WTC11 (cell line): ENCODE results near the gene FHIP1A. TPM values are rescaled to one million over a fixed set of nuclear protein-coding genes. Genes with fewer than 3 reads are reported as not detected.
"Not testable (repeated sequence)": the region's sequence is repeated elsewhere in the genome, so short reads cannot be mapped to it uniquely, and the experiment has no call there.

Experiments
- ATAC-seq: fragments of 200-7000 bp; cut with Tn5 transposase; 2 replicates; pipeline ENCODE4 v1.10.0; 2021; ENCODE audit warnings: mild to moderate bottlenecking, moderate library complexity
- CTCF ChIA-PET: fragments of 300-600 bp; sonication (Branson Sonifier 250); formaldehyde crosslinking; loops from one replicate; lab custom pipeline; 2021; ENCODE audit warnings: antibody characterized with exemption; lab: Charles Lee
- POLR2A ChIA-PET: fragments of 350-600 bp; sonication (Branson Sonifier 250); formaldehyde crosslinking; loops from one replicate; lab custom pipeline; 2021; ENCODE audit warnings: antibody characterized with exemption; lab: Charles Lee
- DNase-seq: peaks from one replicate; pipeline ENCODE4 v3.0.0; 2021; ENCODE audit warnings: low spot score
- H3K27ac Mint-ChIP-seq: 2 replicates; pipeline ENCODE4 v1.8.0; 2021; ENCODE audit warnings: mixed read lengths
- H3K27me3 Mint-ChIP-seq: 2 replicates; pipeline ENCODE4 v1.8.0; 2021; ENCODE audit warnings: low read depth, mild to moderate bottlenecking, moderate library complexity, mixed read lengths
- H3K36me3 Mint-ChIP-seq: 2 replicates; pipeline ENCODE4 v1.8.0; 2021; ENCODE audit warnings: mixed read lengths
- H3K4me1 Mint-ChIP-seq: 2 replicates; pipeline ENCODE4 v1.8.0; 2022; ENCODE audit warnings: mixed read lengths
- H3K4me3 Mint-ChIP-seq: 2 replicates; pipeline ENCODE4 v1.8.0; 2021; ENCODE audit warnings: mild to moderate bottlenecking, moderate library complexity, mixed read lengths
- H3K9me3 Mint-ChIP-seq: 2 replicates; pipeline ENCODE4 v1.8.0; 2021; ENCODE audit warnings: mixed read lengths
- ATF1 ChIP-seq: sonication (generic); formaldehyde crosslinking; IDR thresholded peaks from 2 replicates; pipeline ENCODE4 v1.8.1; 2023; ENCODE audit warnings: mild to moderate bottlenecking, moderate library complexity, missing genetic modification reagents
- ATF2 ChIP-seq: sonication (generic); formaldehyde crosslinking; IDR thresholded peaks from 2 replicates; pipeline ENCODE4 v1.8.1; 2022; ENCODE audit warnings: low read depth, missing genetic modification reagents, borderline replicate concordance
- GRHL2 ChIP-seq: fragments of 250-450 bp; sonication (Bioruptor Pico); IDR thresholded peaks from 2 replicates; pipeline ENCODE4 v1.8.0; 2022; ENCODE audit warnings: mild to moderate bottlenecking, moderate library complexity; ENCODE audit not compliant: insufficient replicate concordance, severe bottlenecking
- IRF2 ChIP-seq: sonication (generic); formaldehyde crosslinking; IDR thresholded peaks from 2 replicates; pipeline ENCODE4 v1.8.0; 2022; ENCODE audit warnings: low read depth, missing genetic modification reagents, borderline replicate concordance
- NFATC4 ChIP-seq: fragments of 250-450 bp; sonication (Bioruptor Pico); IDR thresholded peaks from 2 replicates; pipeline ENCODE4 v1.9.0; 2021; ENCODE audit warnings: mild to moderate bottlenecking
- OVOL2 ChIP-seq: fragments of 250-450 bp; sonication (Bioruptor Pico); IDR thresholded peaks from 2 replicates; pipeline ENCODE4 v1.9.0; 2021; ENCODE audit warnings: mild to moderate bottlenecking, borderline replicate concordance
- RELA ChIP-seq: sonication (generic); formaldehyde crosslinking; IDR thresholded peaks from 2 replicates; pipeline ENCODE4 v1.8.1; 2022; ENCODE audit warnings: missing genetic modification reagents, mild to moderate bottlenecking, borderline replicate concordance
- TCF7 ChIP-seq: sonication (generic); formaldehyde crosslinking; IDR thresholded peaks from 2 replicates; pipeline ENCODE4 v1.8.0; 2022; ENCODE audit warnings: mild to moderate bottlenecking, low read depth, missing genetic modification reagents, moderate library complexity
- ZNF138 ChIP-seq: sonication (generic); formaldehyde crosslinking; conservative IDR thresholded peaks from 2 replicates; pipeline ENCODE4 v1.8.1; 2022; ENCODE audit warnings: mild to moderate bottlenecking, moderate library complexity, missing genetic modification reagents
- ZNF396 ChIP-seq: fragments of 250-450 bp; sonication (Bioruptor Pico); IDR thresholded peaks from 2 replicates; pipeline ENCODE4 v1.8.0; 2021; ENCODE audit warnings: mild to moderate bottlenecking, moderate library complexity, borderline replicate concordance
- ZNF423 ChIP-seq: fragments of 250-450 bp; sonication (Bioruptor Pico); IDR thresholded peaks from 2 replicates; pipeline ENCODE4 v2.1.2; 2022; ENCODE audit warnings: mild to moderate bottlenecking, moderate library complexity
- ZNF512 ChIP-seq: sonication (generic); formaldehyde crosslinking; IDR thresholded peaks from 2 replicates; pipeline ENCODE4 v1.8.1; 2022; ENCODE audit warnings: missing genetic modification reagents, borderline replicate concordance
- total RNA-seq: library from RNA; stranded (reverse); gene quantifications from 3 replicates; pipeline ENCODE4 v1.2.3, GENCODE V29; 2021
- TF ChIP-seq, protein P1 (sequence below): fragments of 250-450 bp; sonication (Bioruptor Pico); IDR thresholded peaks from 2 replicates; pipeline ENCODE4 v2.1.2; 2022; ENCODE audit warnings: mild to moderate bottlenecking, moderate library complexity
- TF ChIP-seq, protein P2 (sequence below): sonication (generic); formaldehyde crosslinking; IDR thresholded peaks from 2 replicates; pipeline ENCODE4 v1.8.1; 2022; ENCODE audit warnings: mild to moderate bottlenecking, moderate library complexity, missing genetic modification reagents
- TF ChIP-seq, protein P3 (sequence below): fragments of 250-450 bp; sonication (Bioruptor Pico); IDR thresholded peaks from 2 replicates; pipeline ENCODE4 v1.9.0; 2021; ENCODE audit warnings: mild to moderate bottlenecking, borderline replicate concordance
- TF ChIP-seq, protein P4 (sequence below): sonication (generic); formaldehyde crosslinking; IDR thresholded peaks from 2 replicates; pipeline ENCODE4 v1.8.0; 2022; ENCODE audit warnings: mild to moderate bottlenecking, missing genetic modification reagents

The FHIP1A gene
- total RNA-seq, 1 experiment from 2014 or later, result 68.6 TPM

DNA sequence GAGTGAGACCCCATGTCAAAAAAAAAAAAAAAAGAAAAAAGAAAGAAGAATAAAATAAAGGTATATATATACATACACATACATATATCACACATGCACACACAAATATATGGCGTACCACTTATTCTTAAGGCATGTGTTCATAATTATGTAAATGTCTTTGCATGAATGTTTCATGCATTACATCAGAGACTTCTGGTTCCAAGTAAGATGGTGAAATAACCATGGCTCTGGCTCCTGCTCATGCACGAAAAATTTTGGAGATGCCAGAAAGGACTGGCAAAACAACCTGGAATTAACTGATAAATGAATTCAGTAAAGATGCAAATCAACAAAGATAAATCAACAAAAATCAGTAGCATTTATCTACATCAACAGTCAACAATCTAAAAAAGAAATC is 19.7 kb upstream of the FHIP1A start:
- CTCF ChIA-PET, result no interaction called here
- POLR2A ChIA-PET, result no interaction called here
- TF ChIP-seq, protein P1, sequence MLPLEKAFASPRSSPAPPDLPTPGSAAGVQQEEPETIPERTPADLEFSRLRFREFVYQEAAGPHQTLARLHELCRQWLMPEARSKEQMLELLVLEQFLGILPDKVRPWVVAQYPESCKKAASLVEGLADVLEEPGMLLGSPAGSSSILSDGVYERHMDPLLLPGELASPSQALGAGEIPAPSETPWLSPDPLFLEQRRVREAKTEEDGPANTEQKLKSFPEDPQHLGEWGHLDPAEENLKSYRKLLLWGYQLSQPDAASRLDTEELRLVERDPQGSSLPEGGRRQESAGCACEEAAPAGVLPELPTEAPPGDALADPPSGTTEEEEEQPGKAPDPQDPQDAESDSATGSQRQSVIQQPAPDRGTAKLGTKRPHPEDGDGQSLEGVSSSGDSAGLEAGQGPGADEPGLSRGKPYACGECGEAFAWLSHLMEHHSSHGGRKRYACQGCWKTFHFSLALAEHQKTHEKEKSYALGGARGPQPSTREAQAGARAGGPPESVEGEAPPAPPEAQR (CRISPR knock-in tag), result no peak
- H3K36me3 Mint-ChIP-seq, result peaks cover 31% of the 10 kb centered on the region
- H3K27ac Mint-ChIP-seq, result no peak overlapping the region
- H3K4me3 Mint-ChIP-seq, result no peak overlapping the region
- H3K9me3 Mint-ChIP-seq, result peaks cover 37% of the 10 kb centered on the region
- no peak for ATAC-seq
- no peaks in the 10 kb centered on the region for H3K4me1 Mint-ChIP-seq
- DNase-seq, result no peak
- no peaks in the 10 kb centered on the region; the same call in 1 of the 2 replicates for H3K27me3 Mint-ChIP-seq

GRCh38 chr4:151389799-151390198 is 19.2 kb upstream of the FHIP1A start:
- DNase-seq, H3K4me1 Mint-ChIP-seq, H3K27me3 Mint-ChIP-seq, ATAC-seq, CTCF ChIA-PET, H3K4me3 Mint-ChIP-seq, POLR2A ChIA-PET, H3K27ac Mint-ChIP-seq: not testable (repeated sequence)
- Mint-ChIP-seq H3K36me3 (peaks cover 31% of the 10 kb centered on the region), H3K9me3 (peaks cover 42% of the 10 kb centered on the region)

- POLR2A ChIA-PET, result no interaction called here
- Mint-ChIP-seq H3K9me3 (peaks cover 32% of the 10 kb centered on the region), H3K4me3 (no peak overlapping the region), H3K4me1 (no peaks in the 10 kb centered on the region), H3K36me3 (peaks cover 15% of the 10 kb centered on the region), H3K27ac (no peak overlapping the region), H3K27me3 (no peaks in the 10 kb centered on the region)
- no peak for ATAC-seq
- DNase-seq, result no peak
- CTCF ChIA-PET, result interaction anchor here (0.5 to 1.0 kb wide), 2 partner anchors 13 to 779 kb away, joined by 3 to 6 read pairs; partner anchors contain the start of gene FHIP1A
- no peak for TF ChIP-seq TCF7 (CRISPR knock-in tag)
Measured at GRCh38 chr4:151395873-151396272, 13.1 kb upstream of the FHIP1A start.

GRCh38 chr4:151400343-151400742 is 8.6 kb upstream of the FHIP1A start:
- peaks cover 17% of the 10 kb centered on the region for H3K9me3 Mint-ChIP-seq
- H3K36me3 Mint-ChIP-seq, result peaks cover 8% of the 10 kb centered on the region; the same call in 1 of the 2 replicates
- TF ChIP-seq ZNF396 (CRISPR knock-in tag) (no peak), GRHL2 (no peak), OVOL2 (no peak), ZNF138 (CRISPR knock-in tag) (no peak), ATF2 (CRISPR knock-in tag) (no peak), ZNF423 (no peak), ATF1 (CRISPR knock-in tag) (no peak), IRF2 (CRISPR knock-in tag) (no peak), NFATC4 (no peak), RELA (no peak), ZNF512 (CRISPR knock-in tag) (no peak)
- TF ChIP-seq, protein P2, sequence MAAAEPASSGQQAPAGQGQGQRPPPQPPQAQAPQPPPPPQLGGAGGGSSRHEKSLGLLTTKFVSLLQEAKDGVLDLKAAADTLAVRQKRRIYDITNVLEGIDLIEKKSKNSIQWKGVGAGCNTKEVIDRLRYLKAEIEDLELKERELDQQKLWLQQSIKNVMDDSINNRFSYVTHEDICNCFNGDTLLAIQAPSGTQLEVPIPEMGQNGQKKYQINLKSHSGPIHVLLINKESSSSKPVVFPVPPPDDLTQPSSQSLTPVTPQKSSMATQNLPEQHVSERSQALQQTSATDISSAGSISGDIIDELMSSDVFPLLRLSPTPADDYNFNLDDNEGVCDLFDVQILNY (CRISPR knock-in tag), result no peak
- TF ChIP-seq, protein P3, sequence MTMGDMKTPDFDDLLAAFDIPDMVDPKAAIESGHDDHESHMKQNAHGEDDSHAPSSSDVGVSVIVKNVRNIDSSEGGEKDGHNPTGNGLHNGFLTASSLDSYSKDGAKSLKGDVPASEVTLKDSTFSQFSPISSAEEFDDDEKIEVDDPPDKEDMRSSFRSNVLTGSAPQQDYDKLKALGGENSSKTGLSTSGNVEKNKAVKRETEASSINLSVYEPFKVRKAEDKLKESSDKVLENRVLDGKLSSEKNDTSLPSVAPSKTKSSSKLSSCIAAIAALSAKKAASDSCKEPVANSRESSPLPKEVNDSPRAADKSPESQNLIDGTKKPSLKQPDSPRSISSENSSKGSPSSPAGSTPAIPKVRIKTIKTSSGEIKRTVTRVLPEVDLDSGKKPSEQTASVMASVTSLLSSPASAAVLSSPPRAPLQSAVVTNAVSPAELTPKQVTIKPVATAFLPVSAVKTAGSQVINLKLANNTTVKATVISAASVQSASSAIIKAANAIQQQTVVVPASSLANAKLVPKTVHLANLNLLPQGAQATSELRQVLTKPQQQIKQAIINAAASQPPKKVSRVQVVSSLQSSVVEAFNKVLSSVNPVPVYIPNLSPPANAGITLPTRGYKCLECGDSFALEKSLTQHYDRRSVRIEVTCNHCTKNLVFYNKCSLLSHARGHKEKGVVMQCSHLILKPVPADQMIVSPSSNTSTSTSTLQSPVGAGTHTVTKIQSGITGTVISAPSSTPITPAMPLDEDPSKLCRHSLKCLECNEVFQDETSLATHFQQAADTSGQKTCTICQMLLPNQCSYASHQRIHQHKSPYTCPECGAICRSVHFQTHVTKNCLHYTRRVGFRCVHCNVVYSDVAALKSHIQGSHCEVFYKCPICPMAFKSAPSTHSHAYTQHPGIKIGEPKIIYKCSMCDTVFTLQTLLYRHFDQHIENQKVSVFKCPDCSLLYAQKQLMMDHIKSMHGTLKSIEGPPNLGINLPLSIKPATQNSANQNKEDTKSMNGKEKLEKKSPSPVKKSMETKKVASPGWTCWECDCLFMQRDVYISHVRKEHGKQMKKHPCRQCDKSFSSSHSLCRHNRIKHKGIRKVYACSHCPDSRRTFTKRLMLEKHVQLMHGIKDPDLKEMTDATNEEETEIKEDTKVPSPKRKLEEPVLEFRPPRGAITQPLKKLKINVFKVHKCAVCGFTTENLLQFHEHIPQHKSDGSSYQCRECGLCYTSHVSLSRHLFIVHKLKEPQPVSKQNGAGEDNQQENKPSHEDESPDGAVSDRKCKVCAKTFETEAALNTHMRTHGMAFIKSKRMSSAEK (CRISPR knock-in tag), result no peak
- TF ChIP-seq, protein P4, sequence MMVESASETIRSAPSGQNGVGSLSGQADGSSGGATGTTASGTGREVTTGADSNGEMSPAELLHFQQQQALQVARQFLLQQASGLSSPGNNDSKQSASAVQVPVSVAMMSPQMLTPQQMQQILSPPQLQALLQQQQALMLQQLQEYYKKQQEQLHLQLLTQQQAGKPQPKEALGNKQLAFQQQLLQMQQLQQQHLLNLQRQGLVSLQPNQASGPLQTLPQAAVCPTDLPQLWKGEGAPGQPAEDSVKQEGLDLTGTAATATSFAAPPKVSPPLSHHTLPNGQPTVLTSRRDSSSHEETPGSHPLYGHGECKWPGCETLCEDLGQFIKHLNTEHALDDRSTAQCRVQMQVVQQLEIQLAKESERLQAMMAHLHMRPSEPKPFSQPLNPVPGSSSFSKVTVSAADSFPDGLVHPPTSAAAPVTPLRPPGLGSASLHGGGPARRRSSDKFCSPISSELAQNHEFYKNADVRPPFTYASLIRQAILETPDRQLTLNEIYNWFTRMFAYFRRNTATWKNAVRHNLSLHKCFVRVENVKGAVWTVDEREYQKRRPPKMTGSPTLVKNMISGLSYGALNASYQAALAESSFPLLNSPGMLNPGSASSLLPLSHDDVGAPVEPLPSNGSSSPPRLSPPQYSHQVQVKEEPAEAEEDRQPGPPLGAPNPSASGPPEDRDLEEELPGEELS (CRISPR knock-in tag), result no peak

More at GRCh38 chr4:151400343-151400742, 8.6 kb upstream of the FHIP1A start:
- Mint-ChIP-seq H3K4me1 (no peaks in the 10 kb centered on the region), H3K27me3 (no peaks in the 10 kb centered on the region), H3K4me3 (no peak overlapping the region), H3K27ac (no peak overlapping the region)
- DNase-seq (no peak), ATAC-seq (no peak)
- ChIA-PET POLR2A (no interaction called here), CTCF (no interaction called here)
